Measurements from ENCODE around the gene AZIN2.
A peak's percentile ranks its signal among the peaks of the same experiment; 100 is the strongest.

Gene AZIN2

GRCh38 chr1:33126411-33127000, 45.6 kb downstream of the AZIN2 start:
- Histone ChIP-seq H3K4ac (ENCODE audit: low read depth, low read length) (peak overlapping the region; percentile 46), H2BK5ac (ENCODE audit: low read length) (peak overlapping the region; percentile 25), H4K5ac (ENCODE audit: low read length) (peak overlapping the region; percentile 100), H2BK120ac (ENCODE audit: low read depth, low read length) (no peak overlapping the region), H3K79me2 (ENCODE audit: control insufficient read depth, insufficient read depth, low read length) (no peaks in the 10 kb centered on the region), H3K4me3 (ENCODE audit: low read length) (peak overlapping the region; percentile 95), H3K9ac (ENCODE audit: low read length) (peak overlapping the region; percentile 96), H3K36me3 (ENCODE audit: control insufficient read depth, insufficient read depth, low read length) (no peaks in the 10 kb centered on the region), H4K8ac (ENCODE audit: low read depth, low read length) (peak overlapping the region; percentile 99), H3K23ac (ENCODE audit: low read length) (no peak overlapping the region), H3K4me1 (ENCODE audit: control insufficient read depth, low read depth, low read length) (no peaks in the 10 kb centered on the region), H3K79me1 (ENCODE audit: low read length) (peaks cover 2% of the 10 kb centered on the region), H3K56ac (ENCODE audit: low read length) (peak overlapping the region; percentile 96), H3K18ac (ENCODE audit: low read length) (no peak overlapping the region), H3K4me2 (ENCODE audit: low read length) (peak overlapping the region; percentile 97), H2BK15ac (replicated peaks; ENCODE audit: low read depth) (no peak overlapping the region), H2AK5ac (ENCODE audit: low read length) (peak overlapping the region; percentile 94), H3K27me3 (ENCODE audit: insufficient read depth, low read length, poor library complexity) (no peaks in the 10 kb centered on the region), H3K27ac (ENCODE audit: low read depth, low read length) (no peak overlapping the region)
- WGBS (ENCODE audit: extremely low coverage, insufficient coverage, low lambda C conversion rate), result no CpG with 5 or more reads among the region's 9 CpGs
- no peak for DNase-seq

- Histone ChIP-seq H3K27ac (ENCODE audit: low read depth, low read length) (no peak overlapping the region), H3K4me1 (ENCODE audit: control insufficient read depth, low read depth, low read length) (no peaks in the 10 kb centered on the region), H3K27me3 (ENCODE audit: insufficient read depth, low read length, poor library complexity) (no peaks in the 10 kb centered on the region), H3K56ac (ENCODE audit: low read length) (peak overlapping the region; percentile 96), H2AK5ac (ENCODE audit: low read length) (peak overlapping the region; percentile 94), H3K4ac (ENCODE audit: low read depth, low read length) (peak overlapping the region; percentile 46), H4K5ac (ENCODE audit: low read length) (peak overlapping the region; percentile 100), H3K9ac (ENCODE audit: low read length) (peak overlapping the region; percentile 96), H3K18ac (ENCODE audit: low read length) (no peak overlapping the region), H3K23ac (ENCODE audit: low read length) (no peak overlapping the region), H3K36me3 (ENCODE audit: control insufficient read depth, insufficient read depth, low read length) (no peaks in the 10 kb centered on the region), H3K79me1 (ENCODE audit: low read length) (peaks cover 2% of the 10 kb centered on the region), H2BK15ac (replicated peaks; ENCODE audit: low read depth) (no peak overlapping the region), H3K4me3 (ENCODE audit: low read length) (peak overlapping the region; percentile 95), H4K8ac (ENCODE audit: low read depth, low read length) (peak overlapping the region; percentile 99), H3K4me2 (ENCODE audit: low read length) (peak overlapping the region; percentile 97), H2BK120ac (ENCODE audit: low read depth, low read length) (no peak overlapping the region), H2BK5ac (ENCODE audit: low read length) (peak overlapping the region; percentile 25), H3K79me2 (ENCODE audit: control insufficient read depth, insufficient read depth, low read length) (no peaks in the 10 kb centered on the region)
- peak; percentile 100 for DNase-seq
- WGBS (ENCODE audit: extremely low coverage, insufficient coverage, low lambda C conversion rate), result no CpG with 5 or more reads among the region's 44 CpGs
These were observed 46.3 kb downstream of the AZIN2 start for GRCh38 chr1:33127001-33127823.

GRCh38 chr1:33128781-33129180, 47.8 kb downstream of the AZIN2 start:
- Histone ChIP-seq H2AK5ac (ENCODE audit: low read length) (no peak overlapping the region), H3K23ac (ENCODE audit: low read length) (no peak overlapping the region), H3K36me3 (ENCODE audit: control insufficient read depth, insufficient read depth, low read length) (no peaks in the 10 kb centered on the region), H3K27me3 (ENCODE audit: insufficient read depth, low read length, poor library complexity) (no peaks in the 10 kb centered on the region), H3K4me3 (ENCODE audit: low read length) (no peak overlapping the region), H2BK5ac (ENCODE audit: low read length) (no peak overlapping the region), H2BK120ac (ENCODE audit: low read depth, low read length) (no peak overlapping the region), H3K79me2 (ENCODE audit: control insufficient read depth, insufficient read depth, low read length) (no peaks in the 10 kb centered on the region), H3K56ac (ENCODE audit: low read length) (no peak overlapping the region), H2BK15ac (replicated peaks; ENCODE audit: low read depth) (no peak overlapping the region), H3K4me1 (ENCODE audit: control insufficient read depth, low read depth, low read length) (no peaks in the 10 kb centered on the region), H3K27ac (ENCODE audit: low read depth, low read length) (no peak overlapping the region), H3K4me2 (ENCODE audit: low read length) (no peak overlapping the region), H3K18ac (ENCODE audit: low read length) (no peak overlapping the region), H3K4ac (ENCODE audit: low read depth, low read length) (no peak overlapping the region), H4K8ac (ENCODE audit: low read depth, low read length) (no peak overlapping the region), H4K5ac (ENCODE audit: low read length) (no peak overlapping the region), H3K9ac (ENCODE audit: low read length) (no peak overlapping the region), H3K79me1 (ENCODE audit: low read length) (peaks cover 2% of the 10 kb centered on the region)
- WGBS (ENCODE audit: extremely low coverage, insufficient coverage, low lambda C conversion rate), result no CpG with 5 or more reads among the region's 4 CpGs
- peak; percentile 69 for DNase-seq

- Histone ChIP-seq H3K79me1 (ENCODE audit: low read length) (peaks cover 2% of the 10 kb centered on the region), H3K4me2 (ENCODE audit: low read length) (no peak overlapping the region), H3K79me2 (ENCODE audit: control insufficient read depth, insufficient read depth, low read length) (no peaks in the 10 kb centered on the region), H3K27me3 (ENCODE audit: insufficient read depth, low read length, poor library complexity) (no peaks in the 10 kb centered on the region), H4K5ac (ENCODE audit: low read length) (no peak overlapping the region), H2AK5ac (ENCODE audit: low read length) (no peak overlapping the region), H3K36me3 (ENCODE audit: control insufficient read depth, insufficient read depth, low read length) (no peaks in the 10 kb centered on the region), H3K18ac (ENCODE audit: low read length) (no peak overlapping the region), H3K27ac (ENCODE audit: low read depth, low read length) (no peak overlapping the region), H3K4me1 (ENCODE audit: control insufficient read depth, low read depth, low read length) (no peaks in the 10 kb centered on the region), H3K9ac (ENCODE audit: low read length) (no peak overlapping the region), H3K56ac (ENCODE audit: low read length) (no peak overlapping the region), H3K23ac (ENCODE audit: low read length) (no peak overlapping the region), H3K4me3 (ENCODE audit: low read length) (no peak overlapping the region), H3K4ac (ENCODE audit: low read depth, low read length) (no peak overlapping the region), H4K8ac (ENCODE audit: low read depth, low read length) (no peak overlapping the region), H2BK15ac (replicated peaks; ENCODE audit: low read depth) (no peak overlapping the region), H2BK120ac (ENCODE audit: low read depth, low read length) (no peak overlapping the region), H2BK5ac (ENCODE audit: low read length) (no peak overlapping the region)
- no CpG with 5 or more reads among the region's 4 CpGs for WGBS (ENCODE audit: extremely low coverage, insufficient coverage, low lambda C conversion rate)
- peak; percentile 51 for DNase-seq
These were observed 49.3 kb downstream of the AZIN2 start for GRCh38 chr1:33130297-33130696.

GRCh38 chr1:33131191-33131590, 50.2 kb downstream of the AZIN2 start:
- Histone ChIP-seq H2AK5ac (ENCODE audit: low read length) (no peak overlapping the region), H3K4me2 (ENCODE audit: low read length) (no peak overlapping the region), H3K4me1 (ENCODE audit: control insufficient read depth, low read depth, low read length) (no peaks in the 10 kb centered on the region), H3K23ac (ENCODE audit: low read length) (no peak overlapping the region), H4K8ac (ENCODE audit: low read depth, low read length) (no peak overlapping the region), H2BK15ac (replicated peaks; ENCODE audit: low read depth) (no peak overlapping the region), H3K79me1 (ENCODE audit: low read length) (peaks cover 2% of the 10 kb centered on the region), H2BK5ac (ENCODE audit: low read length) (no peak overlapping the region), H3K27me3 (ENCODE audit: insufficient read depth, low read length, poor library complexity) (no peaks in the 10 kb centered on the region), H3K18ac (ENCODE audit: low read length) (no peak overlapping the region), H3K4ac (ENCODE audit: low read depth, low read length) (no peak overlapping the region), H3K56ac (ENCODE audit: low read length) (no peak overlapping the region), H4K5ac (ENCODE audit: low read length) (no peak overlapping the region), H2BK120ac (ENCODE audit: low read depth, low read length) (no peak overlapping the region), H3K79me2 (ENCODE audit: control insufficient read depth, insufficient read depth, low read length) (no peaks in the 10 kb centered on the region), H3K4me3 (ENCODE audit: low read length) (no peak overlapping the region), H3K36me3 (ENCODE audit: control insufficient read depth, insufficient read depth, low read length) (no peaks in the 10 kb centered on the region), H3K27ac (ENCODE audit: low read depth, low read length) (no peak overlapping the region), H3K9ac (ENCODE audit: low read length) (no peak overlapping the region)
- 100% methylated on average over 1 of the region's 2 CpGs for WGBS (ENCODE audit: extremely low coverage, insufficient coverage, low lambda C conversion rate)
- no peak for DNase-seq

Measured in mesendoderm (in vitro differentiated cells).